Right hindlimb (tissue), 1 donor: ENCODE data around the gene SANBR.

Experiments
- DNase-seq: peaks from one replicate; pipeline ENCODE4 v3.0.0-alpha.2; 2018

The SANBR gene

DNA sequence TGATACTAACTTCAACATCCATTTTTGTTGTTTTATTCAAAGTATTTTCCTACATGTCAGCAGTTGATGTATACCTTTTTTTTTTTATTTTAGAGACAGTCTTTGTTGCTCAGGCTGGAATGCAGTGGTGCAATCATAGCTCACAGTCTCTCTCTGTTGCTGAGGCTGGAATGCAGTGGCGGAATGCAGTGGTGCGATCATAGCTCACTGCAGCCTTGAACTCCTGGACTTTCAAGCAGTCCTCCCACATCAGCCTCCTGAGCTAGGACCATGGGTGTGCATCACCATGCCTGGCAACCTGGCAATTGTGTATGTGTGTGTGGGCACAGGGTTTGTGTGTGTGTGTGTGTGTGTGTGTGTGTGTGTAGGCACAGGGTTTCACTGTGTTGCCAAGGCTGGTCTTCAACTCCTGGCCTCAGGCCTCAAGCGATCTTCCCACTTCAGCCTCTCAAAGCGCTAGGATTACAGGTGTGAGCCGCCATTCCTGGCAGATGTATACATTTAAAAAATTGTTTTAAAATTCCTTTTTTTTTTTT lies 24.8 kb downstream of the SANBR start:
- DNase-seq, result no peak

GRCh38 chr2:61091485-61091884 lies 25.8 kb downstream of the SANBR start:
- DNase-seq, result no peak

GRCh38 chr2:61096438-61096837 lies 30.8 kb downstream of the SANBR start:
- DNase-seq, result no peak

- no peak for DNase-seq
Observed at GRCh38 chr2:61100801-61101200, 35.1 kb downstream of the SANBR start.

DNA sequence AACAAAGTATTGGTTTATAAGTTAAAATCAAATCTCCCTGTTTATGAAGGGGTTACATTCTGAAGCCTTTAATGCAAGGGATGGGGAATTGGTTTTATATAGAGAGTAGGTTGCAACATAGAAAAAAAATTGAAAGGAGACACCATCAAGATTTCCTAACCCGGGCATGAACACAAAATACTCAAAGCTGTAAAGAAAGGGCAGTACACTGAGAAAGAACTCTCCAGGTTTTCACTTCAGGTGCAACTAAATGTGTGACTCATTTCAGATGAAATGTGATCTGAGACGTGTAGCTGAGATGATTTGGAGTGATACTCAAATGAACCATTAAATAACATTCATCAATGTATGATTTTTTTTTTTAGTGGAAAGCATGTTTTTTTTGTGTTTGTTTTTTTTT lies 43.6 kb downstream of the SANBR start:
- no peak for DNase-seq

DNA sequence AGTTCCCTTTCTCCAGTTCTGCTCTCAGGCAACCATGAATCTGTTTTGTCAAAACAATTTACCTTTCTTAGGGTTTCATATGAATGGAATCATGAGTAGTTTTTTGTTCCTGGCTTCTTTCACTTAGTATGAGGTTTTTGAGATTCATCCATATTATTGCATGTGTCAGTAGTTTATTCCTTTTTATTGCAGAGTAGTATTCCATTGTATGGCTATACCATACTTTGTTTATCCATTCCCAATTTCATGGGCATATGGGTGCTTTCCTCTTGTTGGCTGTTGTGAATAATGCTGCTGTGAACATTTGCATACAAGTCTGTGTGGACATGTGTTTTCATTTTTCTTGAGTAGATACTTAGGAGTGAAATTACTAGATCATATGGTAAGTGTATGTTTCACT lies 46.0 kb downstream of the SANBR start:
- no peak for DNase-seq

- no peak for DNase-seq
Observed at GRCh38 chr2:61114147-61114546, 48.5 kb downstream of the SANBR start.
